Stimulated activated naive CD8-positive, alpha-beta T cell treated with anti-CD3 and anti-CD28 coated beads, Interleukin-15, Interleukin-2, amounts not matched to agents 100 ng/mL and 50 ng/mL, for 24 hours (primary cell): ENCODE measurements around the gene JAG2.

Experiments used
- H3K27ac Mint-ChIP-seq: one replicate; pipeline ENCODE4 v1.8.0; 2021; ENCODE audit warnings: mild to moderate bottlenecking, mixed read lengths
- H3K27me3 Mint-ChIP-seq: one replicate; pipeline ENCODE4 v1.8.0; 2021; ENCODE audit warnings: mixed read lengths
- H3K36me3 Mint-ChIP-seq: one replicate; pipeline ENCODE4 v1.8.0; 2021; ENCODE audit warnings: low read depth, mixed read lengths
- H3K4me1 Mint-ChIP-seq: one replicate; pipeline ENCODE4 v1.8.0; 2021; ENCODE audit warnings: low read depth, mixed read lengths
- H3K4me3 Mint-ChIP-seq: one replicate; pipeline ENCODE4 v1.8.0; 2021; ENCODE audit warnings: mild to moderate bottlenecking, mixed read lengths
- H3K9me3 Mint-ChIP-seq: one replicate; pipeline ENCODE4 v1.8.0; 2021; ENCODE audit warnings: mixed read lengths

The JAG2 gene

DNA sequence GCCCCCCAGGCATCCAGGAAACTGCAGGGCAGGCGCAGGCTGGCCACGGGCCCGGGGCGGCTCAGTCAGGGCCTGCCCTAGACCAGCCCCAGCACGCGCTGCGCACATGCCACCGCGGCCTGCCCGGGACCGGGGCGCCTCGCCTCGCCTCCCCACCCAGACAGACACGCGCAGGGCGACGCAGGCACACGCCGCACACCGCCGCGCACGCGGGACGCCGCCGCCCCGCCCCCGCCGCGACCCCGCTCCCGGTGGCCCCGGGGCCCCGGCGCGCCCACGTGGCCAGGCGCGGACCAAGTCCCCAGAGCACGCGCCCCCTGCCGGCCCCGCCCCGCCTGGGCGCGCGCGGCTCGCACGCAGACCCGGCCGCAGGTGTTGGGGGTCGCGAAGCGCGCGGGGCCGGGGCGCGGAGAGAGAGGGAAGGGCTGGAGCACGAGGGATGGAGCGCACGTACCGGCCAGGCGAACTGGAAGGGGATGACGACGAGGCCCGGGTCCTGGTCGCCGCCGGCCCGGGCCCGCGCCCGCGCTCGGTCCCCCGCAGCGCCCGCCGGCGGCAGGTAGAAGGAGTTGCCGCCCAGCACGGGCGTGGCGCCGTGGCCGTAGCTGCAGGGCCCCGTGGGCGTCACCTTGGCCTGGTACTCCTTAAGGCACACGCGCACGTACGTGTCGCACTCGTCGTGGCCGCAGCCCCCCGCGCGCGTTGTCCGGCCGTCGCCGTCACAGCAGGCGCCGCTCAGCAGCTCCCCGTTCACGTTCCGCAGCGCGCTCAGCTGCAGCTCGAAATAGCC, 1.1 kb downstream of the JAG2 start:
- Mint-ChIP-seq H3K27ac (no peak overlapping the region), H3K4me1 (peaks cover 12% of the 10 kb centered on the region), H3K27me3 (peaks cover 22% of the 10 kb centered on the region), H3K9me3 (no peaks in the 10 kb centered on the region), H3K36me3 (no peaks in the 10 kb centered on the region), H3K4me3 (peak overlapping the region; percentile 30)

- Mint-ChIP-seq H3K27me3 (peaks cover 22% of the 10 kb centered on the region), H3K36me3 (no peaks in the 10 kb centered on the region), H3K4me3 (peak overlapping the region; percentile 23), H3K4me1 (peaks cover 12% of the 10 kb centered on the region), H3K27ac (no peak overlapping the region), H3K9me3 (no peaks in the 10 kb centered on the region)
Measured at GRCh38 chr14:105166571-105167302, 1.8 kb downstream of the JAG2 start.

DNA sequence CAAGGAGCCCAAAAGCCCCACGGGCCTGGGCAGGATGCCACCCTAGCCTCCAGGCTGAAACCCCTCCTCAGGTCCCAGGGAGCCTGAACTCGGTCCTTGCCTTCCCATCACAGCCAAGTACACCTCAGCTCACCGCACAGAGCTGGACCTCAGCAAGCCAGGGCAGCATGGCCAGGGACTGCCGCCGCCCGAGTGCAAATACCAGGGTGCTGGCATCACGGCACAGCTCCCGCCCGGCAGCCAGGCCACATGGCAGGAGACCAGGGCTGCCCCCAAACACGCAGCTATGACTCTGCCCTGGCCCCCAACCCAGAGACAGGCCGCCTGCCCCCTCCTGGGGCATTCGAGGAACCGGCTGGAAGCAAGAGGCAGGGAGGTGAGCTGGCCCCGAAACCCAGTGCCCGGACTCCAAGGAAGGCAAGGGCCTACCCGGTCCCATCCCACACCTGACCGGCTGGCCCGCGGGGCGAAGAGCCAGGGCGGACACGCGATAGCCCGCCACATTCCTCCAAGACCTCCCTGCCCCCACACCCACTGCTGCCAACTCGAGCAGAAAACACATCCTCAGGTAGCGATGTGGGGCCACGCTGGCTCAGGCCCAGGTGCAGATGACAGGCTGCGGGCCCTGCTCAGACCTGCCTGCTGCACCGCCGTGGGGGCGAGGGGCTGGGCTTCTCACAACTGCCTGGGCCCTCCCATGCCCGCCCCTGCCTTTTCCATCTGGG, 2.7 kb downstream of the JAG2 start:
- no peak overlapping the region for H3K27ac Mint-ChIP-seq
- no peak overlapping the region for H3K4me3 Mint-ChIP-seq
- H3K27me3 Mint-ChIP-seq, result peaks cover 22% of the 10 kb centered on the region

GRCh38 chr14:105165134-105165704, 3.4 kb downstream of the JAG2 start:
- Mint-ChIP-seq H3K36me3 (no peaks in the 10 kb centered on the region), H3K4me3 (no peak overlapping the region), H3K27ac (no peak overlapping the region), H3K9me3 (no peaks in the 10 kb centered on the region), H3K27me3 (peaks cover 17% of the 10 kb centered on the region), H3K4me1 (peaks cover 8% of the 10 kb centered on the region)

More for the DNA sequence above, 2.7 kb downstream of the JAG2 start:
- Mint-ChIP-seq H3K4me1 (peaks cover 12% of the 10 kb centered on the region), H3K9me3 (no peaks in the 10 kb centered on the region), H3K36me3 (no peaks in the 10 kb centered on the region)

GRCh38 chr14:105163040-105163742, 5.4 kb downstream of the JAG2 start:
- no peaks in the 10 kb centered on the region for H3K36me3 Mint-ChIP-seq
- no peak overlapping the region for H3K27ac Mint-ChIP-seq
- H3K4me3 Mint-ChIP-seq, result no peak overlapping the region
- no peaks in the 10 kb centered on the region for H3K4me1 Mint-ChIP-seq
- no peaks in the 10 kb centered on the region for H3K9me3 Mint-ChIP-seq
- peaks cover 8% of the 10 kb centered on the region for H3K27me3 Mint-ChIP-seq

GRCh38 chr14:105162669-105162979, 6.0 kb downstream of the JAG2 start:
- Mint-ChIP-seq H3K4me1 (no peaks in the 10 kb centered on the region), H3K4me3 (no peak overlapping the region), H3K36me3 (no peaks in the 10 kb centered on the region), H3K27me3 (peaks cover 8% of the 10 kb centered on the region), H3K27ac (no peak overlapping the region), H3K9me3 (no peaks in the 10 kb centered on the region)

- H3K9me3 Mint-ChIP-seq, result no peaks in the 10 kb centered on the region
- peaks cover 8% of the 10 kb centered on the region for H3K27me3 Mint-ChIP-seq
- no peaks in the 10 kb centered on the region for H3K4me1 Mint-ChIP-seq
- no peak overlapping the region for H3K27ac Mint-ChIP-seq
- H3K4me3 Mint-ChIP-seq, result no peak overlapping the region
- no peaks in the 10 kb centered on the region for H3K36me3 Mint-ChIP-seq
Measured at GRCh38 chr14:105161964-105162668, 6.5 kb downstream of the JAG2 start.

GRCh38 chr14:105161309-105161708, 7.3 kb downstream of the JAG2 start:
- Mint-ChIP-seq H3K9me3 (no peaks in the 10 kb centered on the region), H3K4me1 (no peaks in the 10 kb centered on the region), H3K36me3 (no peaks in the 10 kb centered on the region), H3K27me3 (no peaks in the 10 kb centered on the region), H3K27ac (no peak overlapping the region), H3K4me3 (no peak overlapping the region)

DNA sequence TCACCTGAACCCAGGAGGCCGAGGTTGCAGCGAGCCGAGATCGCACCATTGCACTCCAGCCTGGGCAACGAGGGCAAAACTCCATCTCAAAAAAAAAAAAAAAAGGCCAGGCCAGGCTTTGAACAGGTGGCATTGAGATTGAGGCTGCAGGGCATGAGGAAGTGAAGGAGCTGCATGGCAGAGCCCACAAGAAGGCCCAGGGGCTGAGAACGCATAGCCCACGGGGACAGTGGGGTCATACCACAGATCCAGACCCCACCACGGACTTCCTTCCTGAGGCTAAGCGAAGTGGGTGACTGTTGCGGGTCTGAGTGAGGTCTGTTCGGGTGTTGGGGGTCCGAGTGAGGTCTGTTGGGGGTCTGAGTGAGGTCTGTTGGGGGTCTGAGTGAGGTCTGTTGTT, 7.8 kb downstream of the JAG2 start:
- Mint-ChIP-seq H3K27ac (no peak overlapping the region), H3K4me3 (no peak overlapping the region)

GRCh38 chr14:105159344-105159743, 9.2 kb downstream of the JAG2 start:
- H3K27me3 Mint-ChIP-seq, result no peaks in the 10 kb centered on the region
- H3K4me1 Mint-ChIP-seq, result no peaks in the 10 kb centered on the region
- no peak overlapping the region for H3K4me3 Mint-ChIP-seq
- H3K9me3 Mint-ChIP-seq, result no peaks in the 10 kb centered on the region
- H3K27ac Mint-ChIP-seq, result no peak overlapping the region
- H3K36me3 Mint-ChIP-seq, result no peaks in the 10 kb centered on the region

More for the DNA sequence above, 7.8 kb downstream of the JAG2 start:
- Mint-ChIP-seq H3K36me3 (no peaks in the 10 kb centered on the region), H3K27me3 (no peaks in the 10 kb centered on the region), H3K4me1 (no peaks in the 10 kb centered on the region), H3K9me3 (no peaks in the 10 kb centered on the region)

DNA sequence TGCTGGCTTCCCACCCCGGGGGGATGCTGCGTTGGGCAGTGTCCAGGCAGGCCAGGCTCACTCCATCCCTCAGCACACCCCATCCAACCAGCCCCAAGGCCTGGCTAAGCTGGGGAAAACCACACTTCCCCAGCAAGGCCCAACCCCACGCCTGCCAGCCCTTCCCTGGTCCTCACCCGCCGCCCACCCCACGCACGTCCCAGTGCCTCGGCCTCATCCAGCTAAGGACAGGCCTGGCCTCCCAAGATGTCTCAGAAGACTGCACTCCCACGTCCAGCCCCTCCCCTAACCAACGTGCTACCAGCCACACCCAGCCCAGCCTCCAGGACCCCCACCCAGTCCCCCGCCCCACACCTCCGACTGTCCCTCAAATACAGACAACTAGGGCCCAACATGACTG, 9.8 kb downstream of the JAG2 start:
- Mint-ChIP-seq H3K27me3 (no peaks in the 10 kb centered on the region), H3K27ac (no peak overlapping the region), H3K4me1 (no peaks in the 10 kb centered on the region), H3K4me3 (no peak overlapping the region), H3K9me3 (no peaks in the 10 kb centered on the region), H3K36me3 (no peaks in the 10 kb centered on the region)

DNA sequence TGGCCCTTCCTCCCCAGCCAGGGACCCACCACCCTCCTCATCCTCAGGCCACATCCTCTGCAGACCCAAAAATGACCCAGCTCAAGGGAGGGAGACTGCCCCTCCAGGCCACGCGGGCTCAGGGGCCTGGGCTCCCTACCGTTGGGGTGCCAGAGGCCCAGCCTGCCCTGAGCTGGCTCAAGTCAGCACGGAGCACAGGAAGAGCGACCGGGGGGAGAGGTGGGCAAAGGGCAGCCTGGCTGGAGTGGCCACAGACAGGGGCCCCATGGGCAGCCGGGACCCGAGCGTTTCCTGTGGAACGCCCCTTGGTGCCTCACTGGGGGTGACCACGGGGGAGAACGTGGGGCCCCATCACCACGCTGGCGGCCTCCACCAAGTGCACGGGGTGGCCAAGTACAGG, 10.7 kb downstream of the JAG2 start:
- Mint-ChIP-seq H3K36me3 (no peaks in the 10 kb centered on the region), H3K4me3 (no peak overlapping the region), H3K4me1 (no peaks in the 10 kb centered on the region), H3K9me3 (no peaks in the 10 kb centered on the region), H3K27ac (no peak overlapping the region), H3K27me3 (no peaks in the 10 kb centered on the region)

DNA sequence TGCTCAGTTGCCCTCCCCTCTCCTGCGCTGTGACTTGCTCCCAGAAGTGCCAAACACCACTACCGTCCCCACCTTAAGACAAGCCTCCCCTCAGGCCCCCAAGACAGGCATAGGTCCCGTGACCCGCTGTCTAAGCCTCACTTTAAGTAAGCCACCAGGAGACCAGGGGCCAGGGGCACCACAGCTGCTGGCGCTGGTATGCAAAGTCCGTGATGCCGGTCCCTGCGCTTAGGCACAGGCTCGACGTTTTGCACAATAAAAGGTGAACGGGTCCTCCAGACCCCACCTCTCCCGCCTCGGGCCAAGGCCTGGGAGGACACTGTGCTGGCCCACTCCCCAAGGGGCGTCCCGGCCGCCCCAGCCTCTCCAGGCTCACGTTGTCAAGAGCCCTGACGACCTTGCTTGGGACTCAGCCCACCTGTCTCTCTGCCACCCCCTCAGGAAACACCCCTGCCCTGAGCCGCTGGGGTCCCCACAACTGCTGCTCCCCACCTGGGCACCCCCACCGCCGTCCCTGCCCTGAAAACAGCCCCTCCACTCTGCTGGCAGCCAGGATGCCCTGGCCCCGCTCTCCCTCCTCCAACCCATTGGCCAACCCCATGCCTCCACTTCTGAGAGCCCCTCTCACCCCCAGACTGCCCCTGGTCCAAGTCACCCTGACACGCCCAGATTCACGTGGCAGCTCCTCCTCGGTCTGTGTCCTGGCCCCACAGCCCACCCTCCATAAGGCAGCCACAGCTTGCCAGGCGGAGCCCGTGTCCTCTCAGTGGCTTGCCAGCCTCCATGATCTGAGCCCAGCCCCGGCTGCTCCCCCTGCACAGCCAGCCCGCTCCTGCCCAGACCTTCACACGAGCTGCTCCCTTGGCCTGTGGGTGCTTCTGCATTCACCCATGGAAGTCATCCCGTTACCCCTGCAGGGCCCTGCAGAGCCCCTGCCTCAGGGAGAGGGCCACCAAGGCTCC, 11.9 kb downstream of the JAG2 start:
- no peaks in the 10 kb centered on the region for H3K4me1 Mint-ChIP-seq
- no peak overlapping the region for H3K27ac Mint-ChIP-seq
- H3K27me3 Mint-ChIP-seq, result no peaks in the 10 kb centered on the region
- no peak overlapping the region for H3K4me3 Mint-ChIP-seq
- H3K36me3 Mint-ChIP-seq, result no peaks in the 10 kb centered on the region
- H3K9me3 Mint-ChIP-seq, result no peaks in the 10 kb centered on the region
